NCI-H2081 treated with DMSO at 0.1 percent for 48 hours (cell line): ENCODE measurements around the gene PSAT1.
"Not testable (repeated sequence)": the region's sequence is repeated elsewhere in the genome, so short reads cannot be mapped to it uniquely, and the experiment has no call there.

Experiments used
- DNase-seq: peaks from one replicate; lab custom pipeline; 2025; lab: John Stamatoyannopoulos, UW

The PSAT1 gene

DNA sequence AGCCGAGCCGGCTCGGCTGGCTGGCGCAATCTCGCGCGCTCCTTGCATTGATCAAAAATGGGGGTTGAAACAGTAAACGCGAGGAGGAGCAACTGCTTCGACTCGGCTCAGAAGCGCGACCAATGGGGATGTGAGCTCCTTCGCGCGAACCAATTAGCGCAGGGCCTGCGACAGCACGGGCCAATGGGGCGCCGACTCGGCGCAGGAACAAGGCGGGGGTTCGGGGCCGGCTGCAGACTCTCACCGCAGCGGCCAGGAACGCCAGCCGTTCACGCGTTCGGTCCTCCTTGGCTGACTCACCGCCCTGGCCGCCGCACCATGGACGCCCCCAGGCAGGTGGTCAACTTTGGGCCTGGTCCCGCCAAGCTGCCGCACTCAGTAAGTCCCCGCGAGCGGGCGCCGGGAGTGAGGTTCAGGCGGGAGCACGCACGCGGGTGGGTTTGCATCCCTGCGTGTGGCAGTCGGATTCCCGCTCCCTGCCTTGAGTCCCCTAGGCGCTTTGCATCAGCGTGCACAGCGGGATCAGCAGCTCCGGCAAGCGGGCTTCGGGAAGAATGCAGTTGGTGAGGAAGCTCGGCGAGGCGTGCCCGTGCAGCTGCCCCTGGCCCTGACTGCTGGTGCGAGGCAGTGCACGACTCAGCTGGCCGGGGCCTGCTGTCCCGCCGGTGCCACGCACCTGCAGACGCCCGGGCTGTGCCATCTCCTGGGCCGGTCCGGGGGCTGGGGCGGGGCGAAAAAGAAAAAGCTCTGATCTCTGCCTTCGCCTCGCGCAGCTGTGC, at the start of gene PSAT1:
PSAT1 (plus strand) TSS at position 233 of the 779 bp plus-strand sequence; CDS start at position 319, 86 bp downstream.
- peak; percentile 88 for DNase-seq

DNA sequence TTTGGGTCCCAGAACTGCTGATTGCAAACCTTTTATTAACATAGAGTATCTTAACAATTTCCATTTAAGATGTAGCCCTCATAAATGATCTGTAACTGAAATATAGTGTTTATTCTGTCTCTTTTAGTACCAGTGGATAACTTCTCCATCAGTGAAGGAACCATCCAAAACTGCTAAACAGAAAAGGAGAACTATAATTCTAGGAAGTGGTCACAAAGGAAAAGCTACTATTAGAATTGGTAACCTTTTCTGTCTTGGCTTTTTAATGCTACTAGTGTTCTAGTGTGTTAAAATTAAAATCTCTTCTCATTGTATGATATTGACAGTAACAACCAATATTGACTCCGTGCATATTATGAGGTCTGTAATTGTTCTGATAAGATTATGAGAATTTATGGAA, 48.3 kb upstream of the PSAT1 start:
- DNase-seq: no peak

DNA sequence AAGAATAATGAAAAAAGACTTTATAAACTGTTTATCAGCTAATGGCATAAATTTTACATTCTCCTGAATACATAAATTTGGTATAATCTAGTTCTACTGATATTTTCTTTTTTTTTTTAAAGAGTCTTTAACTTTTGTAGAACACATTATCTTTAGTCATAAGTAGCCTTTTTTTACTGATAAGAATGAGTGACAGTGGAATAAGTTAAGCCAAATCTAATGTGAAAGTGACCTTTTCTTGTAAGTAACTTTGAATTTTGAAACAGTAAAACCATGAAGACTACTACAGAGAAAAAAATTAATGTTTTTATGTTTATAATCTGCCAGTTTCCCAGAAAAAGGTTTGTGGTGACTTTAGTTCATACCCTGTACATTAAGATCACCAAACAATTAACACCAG, 47.4 kb upstream of the PSAT1 start:
- DNase-seq: no peak

- DNase-seq: no peak
These were observed 44.3 kb upstream of the PSAT1 start for GRCh38 chr9:78252616-78253015.

GRCh38 chr9:78253285-78253684, 43.6 kb upstream of the PSAT1 start:
- no peak for DNase-seq

GRCh38 chr9:78261403-78262001, 35.4 kb upstream of the PSAT1 start:
- no peak for DNase-seq

DNA sequence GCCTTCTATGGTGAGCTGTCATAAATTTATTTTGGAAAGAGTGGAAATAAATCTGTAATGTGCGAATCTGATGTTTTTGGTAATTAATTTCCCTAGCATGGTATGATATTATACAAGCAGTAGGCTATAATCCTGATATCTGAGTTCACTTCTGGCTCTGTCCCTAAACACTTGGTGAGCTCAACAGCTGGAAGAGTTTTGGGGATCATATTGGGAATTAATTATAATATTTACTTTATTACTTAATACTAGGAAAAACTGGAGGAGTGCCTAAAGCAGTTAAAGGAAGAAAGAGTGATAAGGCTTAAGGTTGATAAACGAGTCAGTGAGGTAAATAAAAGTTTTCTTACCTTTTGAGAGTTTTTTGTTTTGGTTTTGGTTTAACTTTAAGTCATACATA, 34.3 kb upstream of the PSAT1 start:
- DNase-seq: no peak

DNA sequence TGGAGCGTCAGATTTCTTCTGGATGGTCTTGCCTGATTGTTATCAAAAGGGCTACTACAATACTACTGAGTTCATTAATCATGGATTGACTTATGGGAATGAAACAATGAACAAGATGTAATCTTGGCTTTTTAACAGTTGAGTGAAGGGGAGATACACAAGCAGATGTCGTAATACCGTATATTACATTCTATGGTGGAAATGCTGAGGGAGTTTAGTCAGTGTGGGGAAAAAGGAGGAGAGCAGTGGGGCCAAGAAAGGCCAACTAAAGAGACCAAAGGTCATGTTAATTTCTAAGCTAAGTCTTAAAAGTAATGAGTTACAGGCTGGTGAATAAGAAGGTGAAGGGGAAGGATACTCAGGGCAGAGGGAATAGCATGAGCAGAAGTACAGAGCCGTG, 29.0 kb upstream of the PSAT1 start:
- no peak for DNase-seq

- DNase-seq: no peak
These were observed 27.1 kb upstream of the PSAT1 start for GRCh38 chr9:78269784-78270183.

DNA sequence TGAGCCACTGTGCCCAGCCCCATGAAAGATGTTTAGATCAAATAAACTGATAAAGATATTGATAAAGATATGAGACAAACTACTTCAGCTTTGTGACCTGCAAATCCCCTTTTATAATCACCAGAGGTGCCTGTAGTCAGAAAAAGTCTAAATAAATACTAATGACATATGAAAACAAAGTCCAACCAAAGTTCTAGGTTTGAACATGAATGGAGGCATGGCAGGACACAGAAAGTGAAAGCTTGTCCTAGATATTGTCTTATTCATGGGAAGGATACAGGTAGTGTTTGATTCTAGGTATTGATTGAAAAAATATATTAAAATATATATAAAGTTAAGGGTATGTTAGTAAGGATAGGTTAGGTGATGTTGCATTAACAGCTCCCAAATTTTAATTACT, 24.6 kb upstream of the PSAT1 start:
- no peak for DNase-seq

DNA sequence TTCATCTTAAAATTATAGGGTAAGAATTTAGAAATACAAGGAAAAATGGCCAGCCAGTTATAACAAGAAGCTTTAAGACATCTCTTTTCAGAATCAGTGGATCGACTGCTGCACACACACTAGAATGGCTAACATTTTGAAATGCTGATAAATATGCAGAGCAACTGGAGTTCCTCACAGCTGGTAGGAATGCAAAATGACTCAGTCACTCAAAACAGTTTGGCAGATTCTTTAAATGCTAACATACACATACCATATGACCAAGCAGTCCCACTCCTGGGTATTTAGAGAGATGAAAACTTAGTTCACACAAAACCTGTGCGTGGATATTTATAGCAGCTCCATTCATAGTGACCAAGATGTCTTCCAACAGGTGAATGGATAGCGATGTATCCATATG, 23.2 kb upstream of the PSAT1 start:
- no peak for DNase-seq

DNA sequence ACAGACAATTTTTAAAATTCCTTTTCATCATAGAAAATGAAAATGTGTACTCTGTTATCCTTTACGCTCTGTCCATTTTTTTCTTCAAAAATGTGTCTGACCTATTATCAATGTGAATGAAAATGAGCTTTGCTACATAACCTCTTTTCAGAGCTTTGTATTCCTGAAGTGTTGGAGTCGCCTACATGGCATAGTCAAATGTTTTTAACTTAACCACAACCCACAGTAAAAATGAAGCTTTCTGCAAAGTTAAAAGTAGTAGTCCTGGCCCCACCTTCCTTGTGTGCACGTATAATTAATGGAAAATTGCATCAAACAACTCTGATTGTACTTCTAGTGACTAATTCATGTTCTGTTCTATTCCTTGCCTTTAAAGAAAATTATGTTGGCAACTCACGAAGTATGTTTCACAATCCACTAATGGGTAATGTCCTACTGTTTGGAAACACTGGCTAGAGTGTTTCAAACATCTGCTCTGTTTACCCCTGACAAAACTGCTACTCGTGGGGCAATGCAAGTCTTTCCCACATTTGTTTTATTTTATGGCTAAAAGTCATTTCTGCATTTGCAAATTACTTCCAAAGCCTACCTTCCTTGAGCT, 18.6 kb upstream of the PSAT1 start:
- no peak for DNase-seq

- no peak for DNase-seq
These were observed 18.1 kb upstream of the PSAT1 start for GRCh38 chr9:78278801-78279200.

- no peak for DNase-seq
These were observed 15.8 kb upstream of the PSAT1 start for GRCh38 chr9:78280982-78281668.

DNA sequence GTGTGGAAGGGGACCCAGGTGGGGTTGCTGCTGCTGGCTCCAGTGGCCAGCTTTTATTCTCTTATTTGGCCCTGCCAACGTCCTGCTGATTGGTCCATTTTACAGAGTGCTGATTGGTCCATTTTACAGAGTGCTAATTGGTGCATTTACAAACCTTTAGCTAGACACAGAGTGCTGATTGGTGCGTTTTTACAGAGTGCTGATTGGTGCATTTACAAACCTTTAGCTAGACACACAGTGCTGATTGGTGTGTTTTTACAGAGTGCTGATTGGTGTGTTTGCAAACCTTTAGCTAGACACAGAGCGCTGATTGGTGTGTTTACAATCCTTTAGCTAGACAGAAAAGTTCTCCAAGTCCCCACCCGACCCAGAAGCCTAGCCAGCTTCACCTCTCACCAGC, 12.7 kb upstream of the PSAT1 start:
- DNase-seq: not testable (repeated sequence)

- no peak for DNase-seq
These were observed 10.8 kb upstream of the PSAT1 start for GRCh38 chr9:78286125-78286524.

DNA sequence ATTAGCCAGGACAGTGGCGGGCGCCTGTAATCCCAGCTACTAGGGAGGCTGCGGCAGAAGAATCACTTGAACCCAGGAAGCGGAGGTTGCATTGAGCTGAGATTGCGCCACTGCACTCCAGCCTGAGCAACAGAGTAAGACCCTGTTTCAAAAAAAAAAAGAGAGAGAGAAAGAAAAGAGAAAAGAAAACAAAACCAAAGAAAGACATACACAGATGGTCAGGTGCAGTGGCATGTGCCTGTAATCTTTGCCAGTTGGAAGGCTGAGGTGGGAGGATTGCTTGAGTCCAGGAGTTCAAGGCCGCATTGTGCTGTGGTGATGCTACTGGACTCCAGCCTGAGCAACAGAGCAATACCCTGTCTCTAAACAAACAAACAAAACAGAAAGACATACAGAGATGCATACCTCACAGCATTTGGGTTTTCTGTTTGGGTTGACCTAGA, 10.0 kb upstream of the PSAT1 start:
- no peak for DNase-seq

DNA sequence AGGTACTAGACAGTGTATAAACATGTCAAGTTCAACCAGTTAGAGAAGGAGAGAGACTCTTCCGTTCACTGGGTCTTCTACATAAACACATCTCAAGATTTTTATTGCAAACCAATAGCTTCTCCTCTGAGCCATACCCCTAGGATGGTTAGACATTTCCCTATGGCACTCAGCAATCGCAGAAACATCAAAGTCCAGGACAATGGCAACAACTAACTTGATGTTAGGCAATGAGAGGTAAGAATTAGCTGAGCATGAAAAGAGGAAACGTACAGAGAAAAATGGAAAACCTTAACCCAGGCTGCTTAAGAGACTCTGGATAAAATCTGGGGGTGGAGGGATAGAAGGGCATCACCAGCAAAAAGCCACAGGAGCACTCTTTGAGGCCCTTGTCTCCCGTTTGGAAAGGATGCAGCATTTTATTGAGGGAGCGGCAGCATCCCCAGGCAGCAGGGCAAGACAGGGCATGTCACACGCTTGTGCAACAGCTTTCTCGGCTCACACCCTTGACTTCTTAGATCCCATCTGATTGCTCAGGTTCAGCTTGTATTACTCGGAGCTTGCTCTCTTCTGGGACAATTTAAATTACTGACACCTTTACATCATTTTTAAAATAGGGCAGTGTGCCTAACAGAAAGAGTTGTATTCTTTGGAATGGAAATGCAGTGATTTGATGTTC, 8.6 kb upstream of the PSAT1 start:
- no peak for DNase-seq

GRCh38 chr9:78289474-78289873, 7.5 kb upstream of the PSAT1 start:
- no peak for DNase-seq

GRCh38 chr9:78291240-78291925, 5.5 kb upstream of the PSAT1 start:
- no peak for DNase-seq

GRCh38 chr9:78292026-78292425, 4.9 kb upstream of the PSAT1 start:
- DNase-seq: no peak
